Smooth muscle cell (in vitro differentiated cells): ENCODE measurements around the gene NUDT1. TPM values are rescaled to one million over a fixed set of nuclear protein-coding genes. Genes with fewer than 3 reads are reported as not detected.

Experiments used
- DNase-seq: peaks from one replicate; lab custom pipeline; 2025; ENCODE audit not compliant: unreplicated experiment; lab: John Stamatoyannopoulos, UW
- H2AFZ ChIP-seq: fragments of 200-600 bp; sonication (generic); 2 replicates; pipeline ENCODE4 v1.6.0; 2016; ENCODE audit warnings: antibody characterized with exemption, low read depth, mild to moderate bottlenecking
- H3F3A ChIP-seq: fragments of 200-600 bp; sonication (generic); 2 replicates; pipeline ENCODE4 v1.6.0; 2017; ENCODE audit warnings: antibody characterized with exemption, low read depth
- H3K27ac ChIP-seq: fragments of 200-600 bp; sonication (generic); 2 replicates; pipeline ENCODE4 v1.5.1; 2016; ENCODE audit warnings: low read depth, mild to moderate bottlenecking
- H3K27me3 ChIP-seq: fragments of 200-600 bp; sonication (generic); 2 replicates; pipeline ENCODE4 v1.6.1; 2016; ENCODE audit warnings: low read depth, mild to moderate bottlenecking
- H3K36me3 ChIP-seq: fragments of 200-600 bp; sonication (generic); 2 replicates; pipeline ENCODE4 v1.5.1; 2016; ENCODE audit warnings: low read depth
- H3K4me1 ChIP-seq: fragments of 200-600 bp; sonication (generic); 2 replicates; pipeline ENCODE4 v1.5.1; 2016; ENCODE audit warnings: low read depth
- H3K4me2 ChIP-seq: fragments of 200-600 bp; sonication (generic); 2 replicates; pipeline ENCODE4 v1.6.0; 2016; ENCODE audit warnings: mild to moderate bottlenecking
- H3K4me3 ChIP-seq: fragments of 200-600 bp; sonication (generic); 2 replicates; pipeline ENCODE4 v1.5.1; 2016; ENCODE audit warnings: mild to moderate bottlenecking
- H3K79me2 ChIP-seq: fragments of 200-600 bp; sonication (generic); 2 replicates; pipeline ENCODE4 v1.6.0; 2016; ENCODE audit warnings: low read depth, mild to moderate bottlenecking
- H3K9ac ChIP-seq: fragments of 200-600 bp; sonication (generic); 2 replicates; pipeline ENCODE4 v1.6.0; 2016; ENCODE audit warnings: low read depth
- H3K9me3 ChIP-seq: fragments of 200-600 bp; sonication (generic); replicated peaks from 2 replicates; pipeline ENCODE4 v1.5.1; 2016; ENCODE audit warnings: low read depth
- H4K20me1 ChIP-seq: fragments of 200-600 bp; sonication (generic); 2 replicates; pipeline ENCODE4 v1.6.0; 2016; ENCODE audit warnings: low read depth
- WGBS: methylation state at CpG from one replicate; pipeline ENCODE4 v1.1.7; 2016; ENCODE audit warnings: low lambda C conversion rate; 5-methylcytosine and 5-hydroxymethylcytosine counted together
- polyA plus RNA-seq: library from polyadenylated mRNA; unstranded; fragments of >200 nt; fragmentation: Nextera tagmentation; extraction: Ambion mirVana; gene quantifications from 2 replicates; pipeline ENCODE4 v1.2.1, GENCODE V29; 2016
- total RNA-seq: library from RNA; depleted of rRNA; stranded (reverse); fragments of >200 nt; gene quantifications from 2 replicates; pipeline ENCODE4 v1.2.3, GENCODE V29; 2014
- TF ChIP-seq, protein P1 (sequence below): fragments of 200-600 bp; sonication (generic); IDR thresholded peaks from 2 replicates; pipeline ENCODE4 v1.5.1; 2017; ENCODE audit warnings: borderline replicate concordance, mild to moderate bottlenecking, antibody characterized with exemption; ENCODE audit not compliant: insufficient read depth, poor library complexity, severe bottlenecking

NUDT1 gene
- total and polyA plus RNA-seq, 2 experiments from 2014 or later, result 20.7 to 46.0 TPM

DNA sequence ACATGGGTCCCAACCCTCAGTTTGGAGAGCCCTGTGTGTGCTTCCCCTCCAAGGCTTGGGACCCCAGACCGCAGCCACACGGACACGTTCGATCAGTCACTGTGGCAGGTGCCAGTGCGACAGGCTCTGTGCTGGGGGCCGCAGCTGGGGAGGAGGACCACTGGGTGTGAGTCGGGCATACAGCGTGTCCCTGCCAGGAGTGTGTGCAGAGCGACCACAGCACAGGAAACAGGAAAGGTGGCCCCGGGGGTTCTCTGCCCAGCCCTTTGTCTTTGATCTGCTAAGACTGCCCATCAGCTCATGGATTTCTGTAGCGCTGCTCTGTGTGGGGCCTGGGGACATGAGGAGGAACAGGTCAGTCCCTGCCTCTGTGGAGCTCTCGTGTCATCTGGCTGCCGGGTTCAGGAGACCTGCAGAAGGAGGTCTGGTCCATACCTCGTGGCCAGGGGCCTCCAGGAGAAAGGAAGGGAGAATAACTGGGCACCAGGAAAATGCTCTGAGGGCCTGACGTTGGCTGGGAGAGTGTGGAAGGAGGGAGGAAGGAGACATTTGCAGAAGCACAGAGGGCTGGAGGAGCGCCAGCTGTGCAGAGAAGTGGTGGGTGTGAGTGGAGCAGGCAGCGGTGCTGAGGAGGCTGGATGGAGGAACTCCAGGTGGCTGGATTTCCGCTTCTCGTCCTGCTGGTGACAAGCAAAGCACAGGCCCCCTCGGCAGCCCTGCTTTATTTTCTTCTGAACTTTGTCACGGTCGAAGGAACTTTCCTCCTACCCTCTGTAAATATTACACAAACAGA lies 4.1 kb downstream of the NUDT1 start:
- no peak overlapping the region for H3K9ac ChIP-seq
- no peaks in the 10 kb centered on the region for H3K36me3 ChIP-seq
- no peak overlapping the region for H3K4me3 ChIP-seq
- whole genome bisulfite sequencing, result 95% methylated on average over 22 of the region's 22 CpGs
- H3K4me2 ChIP-seq, result no peak overlapping the region
- peaks cover 9% of the 10 kb centered on the region for H3K4me1 ChIP-seq
- no peak overlapping the region for H2AFZ ChIP-seq
- no peak for DNase-seq
- H3F3A ChIP-seq, result no peaks in the 10 kb centered on the region
- no peak overlapping the region for H3K27ac ChIP-seq
- no peaks in the 10 kb centered on the region for H4K20me1 ChIP-seq
- H3K9me3 ChIP-seq, result no peaks in the 10 kb centered on the region
- peaks cover 9% of the 10 kb centered on the region for H3K79me2 ChIP-seq
- no peaks in the 10 kb centered on the region for H3K27me3 ChIP-seq
- TF ChIP-seq, protein P1, sequence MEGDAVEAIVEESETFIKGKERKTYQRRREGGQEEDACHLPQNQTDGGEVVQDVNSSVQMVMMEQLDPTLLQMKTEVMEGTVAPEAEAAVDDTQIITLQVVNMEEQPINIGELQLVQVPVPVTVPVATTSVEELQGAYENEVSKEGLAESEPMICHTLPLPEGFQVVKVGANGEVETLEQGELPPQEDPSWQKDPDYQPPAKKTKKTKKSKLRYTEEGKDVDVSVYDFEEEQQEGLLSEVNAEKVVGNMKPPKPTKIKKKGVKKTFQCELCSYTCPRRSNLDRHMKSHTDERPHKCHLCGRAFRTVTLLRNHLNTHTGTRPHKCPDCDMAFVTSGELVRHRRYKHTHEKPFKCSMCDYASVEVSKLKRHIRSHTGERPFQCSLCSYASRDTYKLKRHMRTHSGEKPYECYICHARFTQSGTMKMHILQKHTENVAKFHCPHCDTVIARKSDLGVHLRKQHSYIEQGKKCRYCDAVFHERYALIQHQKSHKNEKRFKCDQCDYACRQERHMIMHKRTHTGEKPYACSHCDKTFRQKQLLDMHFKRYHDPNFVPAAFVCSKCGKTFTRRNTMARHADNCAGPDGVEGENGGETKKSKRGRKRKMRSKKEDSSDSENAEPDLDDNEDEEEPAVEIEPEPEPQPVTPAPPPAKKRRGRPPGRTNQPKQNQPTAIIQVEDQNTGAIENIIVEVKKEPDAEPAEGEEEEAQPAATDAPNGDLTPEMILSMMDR, result no peak

DNA sequence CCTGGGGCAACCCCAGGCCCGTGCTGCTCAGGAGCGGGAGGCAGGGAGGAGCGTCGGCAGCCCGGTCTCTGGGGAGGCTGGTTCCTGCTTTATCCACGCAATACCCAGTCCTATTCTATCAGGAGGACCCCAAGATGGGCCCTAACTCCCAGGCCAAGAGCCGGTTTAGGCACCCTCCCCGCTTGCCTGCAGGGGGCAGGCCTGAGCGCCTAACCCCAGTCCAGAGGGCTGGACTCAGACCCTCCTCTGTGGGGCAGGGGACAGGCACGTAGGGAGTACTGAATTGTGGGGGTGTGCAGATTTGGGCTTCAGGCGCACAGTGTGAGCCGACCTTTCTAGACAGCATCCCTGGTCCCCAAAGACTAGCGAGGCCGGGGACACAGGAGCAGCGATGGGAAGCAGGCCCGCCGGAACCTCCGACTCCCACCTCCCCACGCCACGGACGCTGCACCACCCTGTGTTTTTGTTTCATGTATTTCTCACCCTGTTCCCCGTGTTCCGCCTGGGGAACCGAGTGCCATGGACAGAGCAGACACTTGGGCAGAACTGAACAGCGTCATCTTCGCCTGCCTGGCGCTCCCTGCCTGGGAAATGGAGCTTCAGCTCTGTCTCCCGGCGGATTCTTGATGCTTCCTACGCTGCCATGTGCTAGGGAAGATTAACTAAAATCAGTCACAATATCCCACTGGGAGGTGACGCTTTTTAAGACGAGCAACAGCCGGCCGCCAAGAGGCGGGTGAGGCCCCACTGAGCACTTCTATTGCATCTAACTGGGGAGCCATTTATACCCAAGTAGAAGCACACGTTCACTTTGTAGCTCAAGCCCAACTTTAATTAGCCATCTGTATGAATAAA lies 5.3 kb downstream of the NUDT1 start:
- Histone ChIP-seq H3K9me3 (no peaks in the 10 kb centered on the region), H3K27ac (no peak overlapping the region), H3F3A (no peaks in the 10 kb centered on the region), H3K9ac (no peak overlapping the region), H3K36me3 (no peaks in the 10 kb centered on the region), H2AFZ (no peak overlapping the region), H3K27me3 (no peaks in the 10 kb centered on the region), H3K79me2 (no peaks in the 10 kb centered on the region), H4K20me1 (no peaks in the 10 kb centered on the region), H3K4me2 (no peak overlapping the region), H3K4me3 (no peak overlapping the region), H3K4me1 (peaks cover 5% of the 10 kb centered on the region)
- TF ChIP-seq, protein P1, result peak; percentile 59
- DNase-seq, result no peak
- 74% methylated on average over 36 of the region's 36 CpGs for WGBS

DNA sequence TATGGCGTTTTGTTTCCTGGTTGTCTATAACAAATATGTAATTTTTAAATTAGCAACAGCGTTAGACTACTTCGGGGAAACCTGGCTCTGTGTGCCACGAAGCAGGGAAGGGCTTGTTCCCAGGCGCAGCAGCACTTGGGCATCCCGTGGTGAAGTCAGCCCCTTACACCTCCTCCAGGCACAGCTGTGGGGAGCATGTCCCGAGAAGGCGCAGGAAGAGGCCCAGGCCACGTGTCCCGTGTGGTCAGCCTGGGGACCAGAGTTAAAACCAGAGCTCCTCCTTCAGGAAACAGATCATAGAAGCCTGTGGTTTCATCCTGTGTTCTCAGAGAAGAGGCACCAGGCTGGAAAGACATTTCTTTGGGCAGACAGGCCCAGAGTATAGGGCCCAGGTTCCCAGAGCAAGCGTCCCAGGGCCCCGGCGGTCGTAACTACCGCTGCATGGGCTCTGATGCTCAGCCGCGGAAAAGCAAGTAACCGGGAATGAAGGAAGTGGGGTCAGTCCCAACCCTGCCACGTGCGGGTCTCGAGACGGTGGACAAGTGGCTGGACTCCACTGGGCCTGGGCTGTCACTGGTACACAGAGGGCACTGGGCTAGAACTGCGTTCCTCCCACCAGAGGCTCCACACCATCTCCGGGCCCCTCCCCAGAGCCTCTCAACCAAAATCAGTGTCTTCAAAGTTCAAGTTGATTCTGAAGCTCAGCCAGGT lies 7.1 kb downstream of the NUDT1 start:
- H3K4me3 ChIP-seq, result no peak overlapping the region
- peak overlapping the region; percentile 64 for H3K4me2 ChIP-seq
- no peaks in the 10 kb centered on the region for H3K36me3 ChIP-seq

More for the DNA sequence above, 7.1 kb downstream of the NUDT1 start:
- TF ChIP-seq, protein P1, result no peak
- peak; percentile 35 for DNase-seq
- 60% methylated on average over 24 of the region's 24 CpGs for WGBS
- Histone ChIP-seq H2AFZ (no peak overlapping the region), H4K20me1 (no peaks in the 10 kb centered on the region), H3K79me2 (no peaks in the 10 kb centered on the region), H3K27me3 (no peaks in the 10 kb centered on the region), H3F3A (no peaks in the 10 kb centered on the region), H3K9me3 (no peaks in the 10 kb centered on the region), H3K9ac (peak overlapping the region; percentile 17), H3K27ac (peak overlapping the region; percentile 76), H3K4me1 (no peaks in the 10 kb centered on the region)
